Measurements from ENCODE around the gene SECISBP2L.

The SECISBP2L gene

GRCh38 chr15:48955967-48956366, 90.3 kb downstream of the SECISBP2L start:
- ChIA-PET POLR2A (no interaction called here), CTCF (no interaction called here)
- no peak for TF ChIP-seq ZNF384 (IDR thresholded peaks at IDR 0.05)
- no peak for TF ChIP-seq LEF1 (IDR thresholded peaks at IDR 0.05; ENCODE audit: borderline replicate concordance)
- no peak for TF ChIP-seq SUZ12 (IDR thresholded peaks at IDR 0.05)
- TF ChIP-seq BHLHE40 (IDR thresholded peaks at IDR 0.05; ENCODE audit: borderline replicate concordance) = no peak
- TF ChIP-seq HDGF (IDR thresholded peaks at IDR 0.05; ENCODE audit: borderline replicate concordance) = no peak
- no peak for TF ChIP-seq TARDBP (IDR thresholded peaks at IDR 0.05)
- TF ChIP-seq PKNOX1 (IDR thresholded peaks at IDR 0.05) = no peak
- TF ChIP-seq L3MBTL2 (conservative IDR thresholded peaks at IDR 0.05) = no peak
- TF ChIP-seq CTBP1 (IDR thresholded peaks at IDR 0.05; ENCODE audit: borderline replicate concordance) = no peak
- no peak for DNase-seq (ENCODE audit: extremely low spot score)

- ChIA-PET POLR2A (no interaction called here), CTCF (no interaction called here)
- TF ChIP-seq FOXM1 (IDR thresholded peaks at IDR 0.05; ENCODE audit: borderline replicate concordance) (no peak), BHLHE40 (IDR thresholded peaks at IDR 0.05; ENCODE audit: borderline replicate concordance) (no peak), NFRKB (IDR thresholded peaks at IDR 0.05) (no peak), HDGF (IDR thresholded peaks at IDR 0.05; ENCODE audit: borderline replicate concordance) (no peak), ELF4 (IDR thresholded peaks at IDR 0.05) (no peak), LEF1 (IDR thresholded peaks at IDR 0.05; ENCODE audit: borderline replicate concordance) (no peak), FOXA1 (IDR thresholded peaks at IDR 0.05) (no peak), PKNOX1 (IDR thresholded peaks at IDR 0.05) (no peak), ARNT (IDR thresholded peaks at IDR 0.05) (no peak)
- DNase-seq (ENCODE audit: extremely low spot score) = no peak
These were observed 90.9 kb downstream of the SECISBP2L start for GRCh38 chr15:48955370-48955769.

GRCh38 chr15:48954538-48954937, 91.7 kb downstream of the SECISBP2L start:
- ChIA-PET POLR2A (no interaction called here), CTCF (no interaction called here)
- TF ChIP-seq ELF4 (IDR thresholded peaks at IDR 0.05) (no peak), BHLHE40 (IDR thresholded peaks at IDR 0.05; ENCODE audit: borderline replicate concordance) (no peak), ZNF384 (IDR thresholded peaks at IDR 0.05) (no peak), FOXM1 (IDR thresholded peaks at IDR 0.05; ENCODE audit: borderline replicate concordance) (no peak), HDGF (IDR thresholded peaks at IDR 0.05; ENCODE audit: borderline replicate concordance) (no peak), TARDBP (IDR thresholded peaks at IDR 0.05) (no peak), FOXK2 (IDR thresholded peaks at IDR 0.05) (no peak), SUZ12 (IDR thresholded peaks at IDR 0.05) (no peak), ARNT (IDR thresholded peaks at IDR 0.05) (no peak), LEF1 (IDR thresholded peaks at IDR 0.05; ENCODE audit: borderline replicate concordance) (no peak)
- no peak for DNase-seq (ENCODE audit: extremely low spot score)

- DNase-seq (ENCODE audit: extremely low spot score) = no peak
- TF ChIP-seq ELF4 (IDR thresholded peaks at IDR 0.05) = no peak
- TF ChIP-seq HDGF (IDR thresholded peaks at IDR 0.05; ENCODE audit: borderline replicate concordance) = no peak
- no peak for TF ChIP-seq ZNF384 (IDR thresholded peaks at IDR 0.05)
- no peak for TF ChIP-seq CTBP1 (IDR thresholded peaks at IDR 0.05; ENCODE audit: borderline replicate concordance)
- TF ChIP-seq FOXA1 (IDR thresholded peaks at IDR 0.05) = no peak
- TF ChIP-seq FOXK2 (IDR thresholded peaks at IDR 0.05) = no peak
- no peak for TF ChIP-seq L3MBTL2 (conservative IDR thresholded peaks at IDR 0.05)
- no peak for TF ChIP-seq SUZ12 (IDR thresholded peaks at IDR 0.05)
- no peak for TF ChIP-seq LEF1 (IDR thresholded peaks at IDR 0.05; ENCODE audit: borderline replicate concordance)
- TF ChIP-seq BHLHE40 (IDR thresholded peaks at IDR 0.05; ENCODE audit: borderline replicate concordance) = no peak
- TF ChIP-seq NFRKB (IDR thresholded peaks at IDR 0.05) = no peak
- ChIA-PET CTCF (no interaction called here), POLR2A (interaction anchor here (1.7 kb wide), 1 partner anchor 69 kb away, joined by 7 read pairs; the partner anchor contains the start of gene EID1)
These were observed 99.4 kb downstream of the SECISBP2L start for GRCh38 chr15:48946840-48947187.

- POLR2A ChIA-PET = interaction anchor here (0.7 to 1.7 kb wide), 2 partner anchors 68 to 224 kb away, joined by 3 to 7 read pairs; partner anchors contain the start of genes EID1 and GALK2
- CTCF ChIA-PET = no interaction called here
These were observed 100.0 kb downstream of the SECISBP2L start for GRCh38 chr15:48946074-48946839.

More at GRCh38 chr15:48946074-48946839, 100.0 kb downstream of the SECISBP2L start:
- TF ChIP-seq L3MBTL2 (conservative IDR thresholded peaks at IDR 0.05) (no peak), PKNOX1 (IDR thresholded peaks at IDR 0.05) (no peak), CTBP1 (IDR thresholded peaks at IDR 0.05; ENCODE audit: borderline replicate concordance) (no peak), BHLHE40 (IDR thresholded peaks at IDR 0.05; ENCODE audit: borderline replicate concordance) (no peak), NFRKB (IDR thresholded peaks at IDR 0.05) (no peak), FOXA1 (IDR thresholded peaks at IDR 0.05) (no peak), TARDBP (IDR thresholded peaks at IDR 0.05) (no peak), ARNT (IDR thresholded peaks at IDR 0.05) (no peak), LEF1 (IDR thresholded peaks at IDR 0.05; ENCODE audit: borderline replicate concordance) (no peak), SP1 (IDR thresholded peaks at IDR 0.05) (no peak), ELF4 (IDR thresholded peaks at IDR 0.05) (no peak), FOXK2 (IDR thresholded peaks at IDR 0.05) (no peak), ZNF384 (IDR thresholded peaks at IDR 0.05) (no peak), FOXM1 (IDR thresholded peaks at IDR 0.05; ENCODE audit: borderline replicate concordance) (no peak), HDGF (IDR thresholded peaks at IDR 0.05; ENCODE audit: borderline replicate concordance) (no peak)
- no peak for DNase-seq (ENCODE audit: extremely low spot score)

Measured in HEK293T (cell line).